Inferior parietal cortex (tissue), 1 donor: ENCODE results near the gene TACC3.
"Not testable (repeated sequence)": the region's sequence is repeated elsewhere in the genome, so short reads cannot be mapped to it uniquely, and the experiment has no call there.

Experiments used
- DNase-seq: peaks from one replicate; pipeline ENCODE4 v3.0.0-alpha.2; 2016; ENCODE audit errors: extremely low spot score

TACC3 gene

GRCh38 chr4:1721003-1721665 is at the start of gene TACC3, which contains the start of gene TMEM129:
Gene TACC3, plus strand, starts transcription at chr4:1721521. Its CDS starts 1,901 bp downstream, at chr4:1723422.
Gene TMEM129, minus strand, starts transcription at chr4:1721323. Its CDS starts 486 bp downstream, at chr4:1720837.
- DNase-seq: peak; percentile 95

DNA sequence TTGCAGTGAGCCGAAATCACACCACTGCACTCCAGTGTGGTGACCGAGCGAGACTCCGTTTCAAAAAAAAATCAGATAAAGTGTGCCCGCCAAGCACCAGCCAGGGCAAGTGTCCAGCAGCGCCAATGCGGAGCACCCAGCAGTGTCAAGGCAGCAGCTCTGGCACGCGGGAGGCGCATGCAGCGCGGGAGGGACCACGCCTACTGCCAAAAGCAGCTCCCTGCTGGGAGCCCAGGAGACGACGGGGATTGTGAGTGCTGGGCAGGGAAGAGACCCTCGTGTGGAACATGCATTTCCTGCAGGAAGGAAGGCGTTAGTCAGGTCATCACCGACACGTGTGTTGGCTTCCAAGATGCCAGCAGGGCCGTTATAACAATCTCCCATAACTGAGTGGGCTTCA is 47.6 kb upstream of the TACC3 start:
- DNase-seq: no peak

DNA sequence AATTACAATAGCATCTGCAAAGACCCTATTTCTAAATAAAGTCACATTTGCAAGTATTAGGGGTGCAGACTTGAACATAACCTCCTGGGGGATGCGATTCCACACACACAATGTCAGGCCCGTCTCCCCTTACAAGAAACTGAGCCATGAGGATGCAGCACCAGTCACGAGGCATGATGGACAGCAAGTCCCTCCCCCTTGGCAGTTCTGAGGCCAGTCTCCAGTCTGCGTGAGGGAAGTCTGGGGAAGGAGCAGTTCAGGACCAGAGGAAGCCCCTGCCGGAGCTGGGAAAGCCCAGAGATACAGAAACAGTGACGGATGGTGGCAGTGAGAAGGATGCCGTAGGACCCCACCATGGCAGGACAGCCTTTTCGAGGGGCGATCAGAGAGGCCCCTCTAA is 46.6 kb upstream of the TACC3 start:
- DNase-seq: peak; percentile 42

DNA sequence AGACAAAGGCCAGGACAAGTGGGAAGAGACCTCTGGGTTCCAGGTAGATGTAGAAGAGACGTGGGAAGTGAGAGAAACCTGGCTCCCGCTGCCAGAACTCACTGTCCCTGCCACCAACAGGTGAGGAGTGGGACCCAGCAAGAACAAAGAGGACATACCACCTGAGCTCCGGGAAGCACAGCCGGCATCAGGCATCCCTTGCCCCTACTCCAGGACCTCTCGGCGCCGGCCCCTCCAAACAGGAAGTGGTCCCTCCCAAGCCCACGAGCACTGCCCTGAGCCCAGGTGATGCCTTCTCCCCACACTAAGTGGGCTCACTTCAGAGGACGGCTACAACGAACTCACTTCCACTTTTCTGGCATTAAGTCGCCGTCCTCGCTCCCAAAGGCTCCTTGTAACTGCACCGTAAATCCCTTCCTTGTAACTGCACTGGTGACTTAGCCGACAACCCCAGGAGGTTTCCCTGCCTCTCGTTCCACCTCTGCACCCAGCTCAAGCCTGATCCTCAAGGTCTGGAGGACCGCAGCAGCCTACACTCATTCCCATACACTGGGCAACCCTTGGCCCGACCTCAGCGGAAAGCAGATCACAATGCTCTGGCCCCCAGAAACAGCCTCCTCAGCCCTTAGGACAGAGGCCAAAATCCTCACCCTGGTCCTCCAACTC is 46.1 kb upstream of the TACC3 start:
- no peak for DNase-seq

- no peak for DNase-seq
Measured at GRCh38 chr4:1675802-1676137, 45.6 kb upstream of the TACC3 start.

- DNase-seq: no peak
Measured at GRCh38 chr4:1676605-1677525, 44.5 kb upstream of the TACC3 start.

GRCh38 chr4:1678244-1678643 is 43.1 kb upstream of the TACC3 start:
- DNase-seq: no peak

DNA sequence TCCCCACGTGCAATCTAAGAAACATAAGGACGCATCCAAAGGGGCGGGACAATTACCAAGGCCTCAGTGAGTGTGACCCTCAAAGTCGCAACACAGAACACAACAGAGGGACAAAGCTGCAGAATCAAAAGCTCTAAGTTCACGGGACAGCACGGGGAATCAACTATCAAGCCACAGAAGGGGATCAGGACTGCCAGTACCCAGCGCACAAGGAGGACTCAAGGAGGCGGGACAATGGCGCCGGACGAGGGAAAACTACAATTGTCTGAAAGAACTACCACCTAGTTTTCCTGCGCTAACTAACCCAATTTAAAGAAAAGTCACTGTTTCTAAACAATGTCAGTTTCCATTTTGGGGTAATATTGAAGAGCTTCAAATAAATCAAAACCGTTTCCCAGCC is 38.5 kb upstream of the TACC3 start:
- no peak for DNase-seq

DNA sequence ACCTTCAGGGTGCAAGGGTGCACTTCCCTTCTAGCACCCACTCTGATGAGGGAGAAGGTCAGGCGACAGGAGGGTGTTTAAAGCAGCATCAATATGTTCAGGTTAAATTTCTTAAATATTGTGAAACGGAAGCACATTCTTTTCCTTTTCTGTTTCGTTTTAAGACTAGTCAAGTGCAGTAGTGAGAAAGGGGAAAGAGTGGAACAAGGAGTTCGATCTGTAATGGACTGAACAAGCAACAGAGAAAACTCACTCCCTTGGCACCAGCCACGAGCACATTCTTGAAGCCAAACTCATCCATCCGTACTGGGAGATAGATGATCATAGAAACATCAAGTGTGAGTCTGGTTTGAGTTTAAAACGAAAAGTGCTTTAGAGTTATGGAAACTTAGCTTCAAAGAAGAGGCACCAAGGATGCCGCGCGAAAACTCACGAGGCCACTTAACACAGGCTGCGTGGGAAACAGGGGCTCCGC is 38.0 kb upstream of the TACC3 start:
- DNase-seq: peak; percentile 34

GRCh38 chr4:1683736-1684505 is 37.4 kb upstream of the TACC3 start, which contains the start of gene FAM53A:
Gene FAM53A, minus strand, starts transcription at chr4:1684313. Its CDS starts 15,572 bp downstream, at chr4:1668741.
- DNase-seq: peak; percentile 66

GRCh38 chr4:1684506-1685234 is 36.7 kb upstream of the TACC3 start:
- no peak for DNase-seq

- DNase-seq: no peak
Measured at GRCh38 chr4:1685235-1686150, 35.8 kb upstream of the TACC3 start.

- DNase-seq: no peak
Measured at GRCh38 chr4:1686440-1687036, 34.8 kb upstream of the TACC3 start.

DNA sequence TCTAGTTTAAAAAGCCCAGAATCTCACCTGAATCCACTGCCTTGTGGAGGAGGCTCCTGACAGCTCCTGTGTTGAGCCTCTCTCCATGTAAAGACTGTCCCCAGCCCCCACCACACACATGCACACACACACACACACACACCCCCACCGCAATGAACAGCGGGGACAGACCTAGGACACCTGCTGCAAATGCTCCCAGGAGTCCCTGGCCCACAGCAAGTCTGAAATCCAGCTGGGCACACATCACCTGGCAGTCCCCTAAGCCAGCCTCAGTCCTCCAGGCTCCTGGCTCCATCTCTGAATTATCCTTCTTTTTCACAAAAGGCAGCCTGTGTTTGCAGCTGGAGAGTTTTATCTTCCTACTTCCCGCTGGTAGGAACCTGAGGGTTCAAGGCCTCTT is 30.6 kb upstream of the TACC3 start:
- DNase-seq: no peak

GRCh38 chr4:1691737-1692373 is 29.5 kb upstream of the TACC3 start:
- DNase-seq: no peak

GRCh38 chr4:1693131-1693896 is 28.0 kb upstream of the TACC3 start:
- peak; percentile 74 for DNase-seq

DNA sequence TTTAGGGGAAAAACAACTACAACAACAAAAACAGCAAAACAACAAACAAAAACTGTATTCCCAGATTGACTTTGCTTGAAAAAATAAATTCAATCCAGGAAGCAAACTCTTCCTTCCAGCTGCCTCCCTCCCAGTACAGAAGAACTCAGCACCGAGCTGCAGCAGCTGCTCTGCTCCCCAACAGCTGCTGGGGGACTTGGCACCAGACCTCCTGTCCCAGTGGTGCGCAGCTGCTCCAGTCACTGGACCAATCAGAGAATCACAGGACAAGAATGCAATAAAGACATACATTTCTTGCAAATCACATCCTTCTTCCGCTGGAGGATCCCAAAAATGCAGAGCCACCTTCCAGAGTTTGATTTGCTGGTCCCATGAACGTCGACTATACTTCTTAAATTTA is 25.4 kb upstream of the TACC3 start:
- no peak for DNase-seq

DNA sequence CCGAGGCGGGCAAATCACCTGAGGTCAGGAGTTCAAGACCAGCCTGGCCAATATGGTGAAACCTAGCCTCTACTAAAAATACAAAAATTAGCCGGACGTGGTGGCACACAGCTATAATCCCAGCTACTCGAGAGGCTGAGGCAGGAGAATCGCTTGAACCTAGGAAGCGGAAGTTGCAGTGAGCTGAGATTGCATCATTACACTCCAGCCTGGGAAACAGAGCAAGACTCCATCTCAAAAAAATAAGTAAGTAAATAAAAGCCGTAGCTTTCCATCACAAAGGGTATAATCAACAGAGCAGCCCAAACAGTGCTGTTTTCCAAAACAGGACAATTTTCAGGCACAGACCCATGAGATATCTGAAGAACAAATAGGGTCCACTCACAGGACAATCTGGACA is 19.6 kb upstream of the TACC3 start:
- not testable (repeated sequence) for DNase-seq
